Parathyroid adenoma (tissue), 2 donors: ENCODE data around the gene POLR3G.
A peak's percentile ranks its signal among the peaks of the same experiment; 100 is the strongest.

Experiments used
- H2AFZ ChIP-seq: fragments of 300-600 bp; sonication (generic); one replicate; pipeline ENCODE4 v1.7.0; 2017; ENCODE audit warnings: antibody characterized with exemption, mild to moderate bottlenecking
- H3K27ac ChIP-seq: fragments of 300-600 bp; sonication (generic); one replicate; pipeline ENCODE4 v1.7.0; 2017
- H3K27me3 ChIP-seq: fragments of 300-600 bp; sonication (generic); one replicate; pipeline ENCODE4 v1.7.0; 2017; ENCODE audit warnings: low read length; ENCODE audit not compliant: control insufficient read depth, insufficient read depth
- H3K36me3 ChIP-seq: fragments of 300-600 bp; sonication (generic); one replicate; pipeline ENCODE4 v1.7.0; 2017; ENCODE audit warnings: low read length; ENCODE audit not compliant: control insufficient read depth, insufficient read depth
- H3K4me1 ChIP-seq: fragments of 300-600 bp; sonication (generic); one replicate; pipeline ENCODE4 v1.7.0; 2017; ENCODE audit warnings: control low read depth
- H3K4me2 ChIP-seq: fragments of 300-600 bp; sonication (generic); one replicate; pipeline ENCODE4 v1.7.0; 2017; ENCODE audit warnings: low read length
- H3K4me3 ChIP-seq: fragments of 300-600 bp; sonication (generic); one replicate; pipeline ENCODE4 v1.7.0; 2017; ENCODE audit warnings: low read depth, low read length
- H3K79me2 ChIP-seq: fragments of 300-600 bp; sonication (generic); one replicate; pipeline ENCODE4 v1.7.0; 2017; ENCODE audit warnings: control low read depth
- H3K9ac ChIP-seq: fragments of 300-600 bp; sonication (generic); one replicate; pipeline ENCODE4 v1.7.0; 2017; ENCODE audit warnings: mild to moderate bottlenecking
- H3K9me3 ChIP-seq: fragments of 300-600 bp; sonication (generic); one replicate; pipeline ENCODE4 v1.7.0; 2017; ENCODE audit warnings: low read length; ENCODE audit not compliant: control insufficient read depth
- CTCF ChIP-seq: fragments of 300-600 bp; sonication (generic); IDR thresholded peaks from one replicate; pipeline ENCODE4 v1.7.0; 2017; ENCODE audit warnings: antibody characterized with exemption, mild to moderate bottlenecking
- donor health status: primary hyperparathyroidism.

POLR3G gene

DNA sequence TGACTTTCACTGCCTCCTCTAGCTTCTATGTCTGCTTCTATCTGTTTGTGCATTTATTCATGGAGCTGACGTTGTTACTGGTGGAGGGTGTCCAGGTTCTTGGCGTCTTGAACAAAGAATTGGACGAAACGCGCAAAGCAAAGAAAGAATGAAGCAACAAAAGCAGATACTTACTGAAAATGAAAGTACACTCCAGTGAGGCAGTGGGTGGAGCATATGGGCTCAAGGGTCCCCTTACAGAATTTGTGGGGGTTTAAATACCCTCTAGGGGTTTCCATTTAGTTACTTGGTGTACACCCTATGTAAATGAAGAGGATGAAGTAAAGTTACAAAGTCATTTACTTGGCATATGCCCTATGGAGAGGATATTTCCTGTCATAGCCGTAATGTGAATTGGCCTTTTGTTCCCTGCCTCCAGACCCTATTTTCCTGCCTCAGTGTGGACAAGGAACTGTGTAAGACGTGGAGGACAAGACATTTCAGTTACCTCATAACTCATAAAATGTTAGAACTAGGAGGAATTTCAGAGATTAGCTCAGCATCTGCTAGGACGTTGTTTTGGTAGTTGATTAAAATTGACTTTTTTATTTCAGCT lies 3.1 kb downstream of the POLR3G start:
- Histone ChIP-seq H3K36me3 (no peaks in the 10 kb centered on the region), H3K27ac (no peak overlapping the region), H3K4me1 (peaks cover 7% of the 10 kb centered on the region), H3K4me3 (no peak overlapping the region), H3K4me2 (no peak overlapping the region), H3K27me3 (no peaks in the 10 kb centered on the region), H3K79me2 (peaks cover 6% of the 10 kb centered on the region), H3K9ac (no peak overlapping the region), H3K9me3 (no peaks in the 10 kb centered on the region), H2AFZ (no peak overlapping the region)
- TF ChIP-seq CTCF = no peak

DNA sequence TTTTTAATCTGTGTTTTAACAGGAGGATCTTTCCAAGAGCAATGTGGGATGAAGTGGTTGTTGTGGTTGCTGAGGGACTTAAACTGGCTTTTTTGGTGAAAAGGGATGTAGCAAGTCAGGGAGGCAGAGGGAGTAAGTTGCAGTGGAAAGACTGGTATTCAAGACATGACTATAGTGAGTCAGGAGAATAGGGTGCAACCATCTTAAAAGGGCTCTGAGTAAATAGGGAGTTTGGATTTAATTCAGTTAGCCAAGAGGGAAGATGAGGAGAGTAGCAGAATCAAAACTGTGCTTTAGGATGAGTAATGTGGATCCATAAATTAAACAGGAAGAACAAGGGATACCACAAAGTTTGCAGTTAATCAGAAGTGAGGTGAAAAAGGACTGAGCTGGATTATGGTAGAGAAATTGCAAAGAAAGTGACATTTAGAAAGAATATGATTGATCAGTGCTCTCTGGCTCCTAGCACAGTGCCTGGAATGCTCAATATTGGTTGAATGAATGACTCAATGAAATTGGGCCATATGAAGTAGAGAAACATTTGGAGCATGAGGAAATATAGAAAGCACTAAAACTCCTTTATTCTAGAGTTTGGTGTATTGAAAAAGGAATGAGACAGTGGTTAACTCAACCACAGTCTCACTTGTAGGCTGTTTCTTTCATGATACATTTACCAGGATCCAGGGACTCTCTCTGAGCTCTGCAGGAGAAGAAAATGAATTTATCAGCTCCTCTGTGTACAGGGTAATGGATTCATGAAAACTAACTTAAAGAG lies 5.1 kb downstream of the POLR3G start:
- TF ChIP-seq CTCF = no peak
- Histone ChIP-seq H3K36me3 (no peaks in the 10 kb centered on the region), H3K27ac (peak overlapping the region; percentile 49), H3K4me2 (no peak overlapping the region), H3K9ac (no peak overlapping the region), H3K4me3 (no peak overlapping the region), H2AFZ (peak overlapping the region; percentile 39), H3K4me1 (peaks cover 7% of the 10 kb centered on the region), H3K9me3 (no peaks in the 10 kb centered on the region), H3K79me2 (no peaks in the 10 kb centered on the region), H3K27me3 (no peaks in the 10 kb centered on the region)

DNA sequence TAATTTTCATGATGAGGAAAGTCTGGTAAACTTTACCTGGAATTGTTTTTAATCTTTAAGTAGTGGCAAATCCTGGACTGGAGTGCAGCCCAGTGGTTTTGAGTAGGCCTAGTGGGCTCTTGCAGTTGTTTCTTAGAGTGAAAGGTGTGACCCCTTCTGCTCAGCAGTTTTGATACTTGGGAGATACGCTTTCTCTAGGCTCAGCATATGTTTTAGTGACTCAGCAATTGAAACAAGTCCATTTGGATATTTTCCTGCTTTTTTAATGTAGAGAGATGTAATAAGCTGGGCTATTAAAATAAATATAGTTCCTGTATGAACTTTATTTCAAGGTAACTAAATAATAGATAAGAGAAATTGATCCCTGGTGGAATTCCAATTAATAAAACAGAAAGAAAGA lies 6.0 kb downstream of the POLR3G start:
- Histone ChIP-seq H3K27me3 (no peaks in the 10 kb centered on the region), H3K4me1 (peaks cover 7% of the 10 kb centered on the region), H3K4me2 (no peak overlapping the region), H3K79me2 (no peaks in the 10 kb centered on the region), H3K9me3 (no peaks in the 10 kb centered on the region), H3K4me3 (no peak overlapping the region), H3K27ac (peak overlapping the region; percentile 49), H2AFZ (peak overlapping the region; percentile 39), H3K9ac (no peak overlapping the region), H3K36me3 (no peaks in the 10 kb centered on the region)
- TF ChIP-seq CTCF = no peak

- Histone ChIP-seq H3K27ac (no peak overlapping the region), H3K4me2 (no peak overlapping the region), H3K36me3 (no peaks in the 10 kb centered on the region), H3K79me2 (no peaks in the 10 kb centered on the region), H3K9ac (no peak overlapping the region), H3K27me3 (no peaks in the 10 kb centered on the region), H3K4me1 (peaks cover 7% of the 10 kb centered on the region), H3K9me3 (no peaks in the 10 kb centered on the region), H2AFZ (no peak overlapping the region), H3K4me3 (no peak overlapping the region)
- no peak for TF ChIP-seq CTCF
These were observed 8.5 kb downstream of the POLR3G start for GRCh38 chr5:90483206-90483605.
